Liver (tissue), 9 donors: ENCODE measurements around the gene EIF4E2. TPM values are rescaled to one million over a fixed set of nuclear protein-coding genes. Genes with fewer than 3 reads are reported as not detected.

Experiments used
- DNase-seq: peaks from one replicate; pipeline ENCODE4 v3.0.0-alpha.2; 2017; ENCODE audit warnings: low spot score
- H3K27ac ChIP-seq, 2 donors: one replicate each; pipeline ENCODE4 v1.7.0; 2013; ENCODE audit warnings: inconsistent platforms in 2 of 2, low read length in 2 of 2, control low read depth in 1 of 2, low read depth in 1 of 2, mild to moderate bottlenecking in 1 of 2
- H3K27me3 ChIP-seq, 4 donors: one replicate each; pipeline versions ENCODE4 v1.6.1 to v1.7.0; 2013; ENCODE audit warnings: low read length in 3 of 4, inconsistent platforms in 1 of 4, mild to moderate bottlenecking in 1 of 4, moderate library complexity in 1 of 4; ENCODE audit not compliant: control insufficient read depth in 4 of 4, insufficient read depth in 4 of 4
- H3K36me3 ChIP-seq, 4 donors: one replicate each; pipeline versions ENCODE4 v1.6.1 to v1.7.0; 2013; ENCODE audit warnings: low read length in 3 of 4, mild to moderate bottlenecking in 3 of 4, low read depth in 1 of 4, moderate library complexity in 1 of 4; ENCODE audit not compliant: control insufficient read depth in 4 of 4, insufficient read depth in 3 of 4
- H3K4me1 ChIP-seq, 4 donors: one replicate each; pipeline versions ENCODE4 v1.6.1 to v1.7.0; 2013; ENCODE audit warnings: low read length in 3 of 4, mild to moderate bottlenecking in 3 of 4, moderate library complexity in 1 of 4; ENCODE audit not compliant: control insufficient read depth in 4 of 4, insufficient read depth in 4 of 4
- H3K4me3 ChIP-seq, 3 donors: one replicate each; pipeline versions ENCODE4 v1.6.1 to v1.7.0; 2013; ENCODE audit warnings: low read length in 3 of 3, control low read depth in 1 of 3, low read depth in 1 of 3, mild to moderate bottlenecking in 1 of 3
- H3K9ac ChIP-seq, 2 donors: one replicate each; pipeline ENCODE4 v1.7.0; 2013; ENCODE audit warnings: low read length in 2 of 2, mild to moderate bottlenecking in 2 of 2, moderate library complexity in 2 of 2, control low read depth in 1 of 2, low read depth in 1 of 2
- H3K9me3 ChIP-seq, 4 donors: one replicate each; pipeline versions ENCODE4 v1.6.1 to v1.7.0; 2013; ENCODE audit warnings: low read length in 3 of 4; ENCODE audit not compliant: control insufficient read depth in 4 of 4
- ATF3 ChIP-seq: IDR thresholded peaks from 2 replicates; pipeline ENCODE4 v1.6.1; 2016; ENCODE audit warnings: antibody characterized with exemption
- GABPA ChIP-seq, 2 donors: IDR thresholded peaks in 1 of 2; conservative IDR thresholded peaks in 1 of 2; 2 replicates each; pipeline ENCODE4 v1.6.1; 2016; ENCODE audit warnings: antibody characterized with exemption in 2 of 2, mild to moderate bottlenecking in 1 of 2, moderate library complexity in 1 of 2
- HNF4A ChIP-seq, 2 donors: conservative IDR thresholded peaks; 2 replicates each; pipeline ENCODE4 v1.6.1; 2016; ENCODE audit warnings: antibody characterized with exemption in 2 of 2, mild to moderate bottlenecking in 2 of 2
- NR2F2 ChIP-seq: IDR thresholded peaks from 2 replicates; pipeline ENCODE4 v1.6.1; 2016; ENCODE audit warnings: antibody characterized with exemption
- RXRA ChIP-seq, 2 donors: IDR thresholded peaks; 2 replicates each; pipeline ENCODE4 v1.6.1; 2017 to 2018; ENCODE audit warnings: antibody characterized with exemption in 2 of 2, mild to moderate bottlenecking in 1 of 2
- SP1 ChIP-seq: IDR thresholded peaks from 2 replicates; pipeline ENCODE4 v1.6.1; 2018; ENCODE audit warnings: antibody characterized with exemption, mild to moderate bottlenecking
- ZBTB33 ChIP-seq: IDR thresholded peaks from 2 replicates; pipeline ENCODE4 v1.6.1; 2016; ENCODE audit warnings: antibody characterized with exemption
- WGBS: extraction: QIAGEN DNeasy Blood & Tissue Kit; methylation state at CpG from one replicate; pipeline ENCODE4 v1.1.7; 2013; 5-methylcytosine and 5-hydroxymethylcytosine counted together
- polyA plus RNA-seq, 2 donors: library from polyadenylated mRNA; stranded (reverse) in 1 of 2; unstranded in 1 of 2; fragments of 200-250 nt in 1 of 2; fragments of >200 nt in 1 of 2; fragmentation: Nextera tagmentation in 1 of 2; extraction: Ambion mirVana in 1 of 2; gene quantifications; one replicate each; pipeline versions ENCODE4 v1.2.1 to v1.2.3, GENCODE V29; 2013 to 2015
- total RNA-seq, 2 donors: library from RNA; depleted of rRNA; stranded (reverse); fragments of >200 nt; gene quantifications; one replicate each; pipeline ENCODE4 v1.2.3, GENCODE V29; 2014
- donor health status: healthy.
- donor health status: healthy.
- donor health status: healthy.
- donor health status: healthy.
- donor health status: healthy.

The EIF4E2 gene
- total and polyA plus RNA-seq, 4 donors = 30.0 to 46.9 (median 45.4) TPM

DNA sequence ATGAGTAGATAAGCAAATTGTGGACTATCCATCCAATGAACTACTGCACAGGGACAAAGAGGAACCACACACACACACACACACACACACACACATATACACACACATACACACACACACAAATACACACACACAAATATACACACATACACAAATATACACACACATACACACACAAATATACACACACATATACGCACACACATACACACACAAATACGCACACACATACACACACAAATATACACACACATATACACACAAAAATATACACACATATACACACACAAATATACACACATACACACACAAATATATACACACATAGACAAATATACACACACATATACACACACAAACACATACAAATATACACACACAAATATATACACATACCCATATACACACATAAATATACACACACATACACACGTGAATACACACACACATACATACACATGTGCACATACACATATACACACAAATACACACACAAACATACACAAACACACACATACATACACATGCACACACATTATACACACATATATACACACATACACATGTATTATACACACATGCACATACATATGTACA, 63.1 kb downstream of the EIF4E2 start:
- no peak overlapping the region for H3K4me3 ChIP-seq
- no peaks in the 10 kb centered on the region for H3K27me3 ChIP-seq
- no peak overlapping the region for H3K9ac ChIP-seq
- no peaks in the 10 kb centered on the region for H3K9me3 ChIP-seq
- H3K4me1 ChIP-seq = no peaks in the 10 kb centered on the region
- no peak for DNase-seq
- 74% methylated on average over 3 of the region's 3 CpGs for WGBS
- H3K36me3 ChIP-seq = no peaks in the 10 kb centered on the region
- no peak for TF ChIP-seq GABPA (IDR thresholded peaks at IDR 0.05 in 1 of 2, conservative IDR thresholded peaks at IDR 0.05 in 1 of 2)
- no peak for TF ChIP-seq ATF3
- no peak for TF ChIP-seq SP1
- no peak for TF ChIP-seq NR2F2
- no peak for TF ChIP-seq ZBTB33
- TF ChIP-seq RXRA (IDR thresholded peaks at IDR 0.05) = no peak
- no peak for TF ChIP-seq HNF4A (conservative IDR thresholded peaks at IDR 0.05)
- no peak overlapping the region for H3K27ac ChIP-seq

DNA sequence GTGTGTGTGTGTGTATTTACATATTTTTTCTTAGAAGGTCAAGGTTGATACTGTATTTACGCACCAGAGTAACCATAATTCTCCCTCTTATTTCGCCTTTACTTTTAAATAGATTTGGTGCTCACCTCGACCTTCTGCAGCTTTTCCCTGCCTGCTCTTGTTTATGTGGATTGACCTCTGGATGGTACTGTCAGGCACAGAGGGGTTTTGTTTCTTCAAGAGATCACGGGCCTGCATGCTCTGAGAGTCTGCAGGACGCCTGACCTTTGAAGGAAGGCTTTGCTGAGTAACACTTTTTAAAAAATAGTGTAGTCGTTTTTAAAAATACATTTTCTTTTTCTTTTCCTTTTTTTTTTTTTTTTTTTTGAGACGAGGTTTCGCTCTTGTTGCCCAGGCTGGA, 64.8 kb downstream of the EIF4E2 start:
- Histone ChIP-seq H3K27ac (no peak overlapping the region), H3K4me1 (no peaks in the 10 kb centered on the region), H3K27me3 (no peaks in the 10 kb centered on the region), H3K9me3 (no peaks in the 10 kb centered on the region), H3K4me3 (no peak overlapping the region), H3K9ac (no peak overlapping the region), H3K36me3 (no peaks in the 10 kb centered on the region)
- no peak for DNase-seq
- 83% methylated on average over 8 of the region's 8 CpGs for WGBS
- no peak for TF ChIP-seq GABPA (IDR thresholded peaks at IDR 0.05 in 1 of 2, conservative IDR thresholded peaks at IDR 0.05 in 1 of 2)
- TF ChIP-seq SP1 = no peak
- no peak for TF ChIP-seq ZBTB33

Other genes with a start within 250 kb of the EIF4E2 start
- gene ALPP, start 171.9 kb upstream of the EIF4E2 start, total RNA-seq = not detected
- gene ALPP, start 171.9 kb upstream of the EIF4E2 start, polyA plus RNA-seq = not detected
- gene ALPG, start 143.8 kb upstream of the EIF4E2 start, total RNA-seq = not detected
- gene ALPG, start 143.8 kb upstream of the EIF4E2 start, polyA plus RNA-seq = not detected
- gene ALPI, start 94.5 kb upstream of the EIF4E2 start, total RNA-seq = not detected
- gene ALPI, start 94.5 kb upstream of the EIF4E2 start, polyA plus RNA-seq = under 1 TPM in 1 of 2 donors, not detected in 1; 0.02 TPM
- 1 to 10 TPM in 1 of 2 donors, not detected in 1; 1.8 TPM for gene ECEL1, start 62.9 kb upstream of the EIF4E2 start, total RNA-seq
- under 1 TPM in 1 of 2 donors, not detected in 1; 0.67 TPM for gene ECEL1, start 62.9 kb upstream of the EIF4E2 start, polyA plus RNA-seq
- not detected for gene PRSS56, start 30.3 kb upstream of the EIF4E2 start, total RNA-seq
- gene PRSS56, start 30.3 kb upstream of the EIF4E2 start, polyA plus RNA-seq = under 1 TPM in 1 of 2 donors, not detected in 1; 0.02 TPM
- gene CHRND, start 24.5 kb upstream of the EIF4E2 start, total RNA-seq = not detected
- gene CHRND, start 24.5 kb upstream of the EIF4E2 start, polyA plus RNA-seq = not detected
- not detected for gene CHRNG, start 11.0 kb upstream of the EIF4E2 start, total RNA-seq
- gene CHRNG, start 11.0 kb upstream of the EIF4E2 start, polyA plus RNA-seq = not detected
- 1 to 10 TPM; 1.8 to 3.0 TPM for gene TIGD1, start 132 bp upstream of the EIF4E2 start, total RNA-seq
- gene TIGD1, start 132 bp upstream of the EIF4E2 start, polyA plus RNA-seq = 1 to 10 TPM in 1 of 2 donors, under 1 TPM in 1; 0.50 to 1.6 TPM
- gene EFHD1, start 82.9 kb downstream of the EIF4E2 start, total RNA-seq = 10 to 100 TPM in 1 of 2 donors, 1 to 10 TPM in 1; 3.3 to 13.9 TPM
- gene EFHD1, start 82.9 kb downstream of the EIF4E2 start, polyA plus RNA-seq = 10 to 100 TPM in 1 of 2 donors, 1 to 10 TPM in 1; 6.7 to 28.5 TPM
- 10 to 100 TPM; 35.3 to 50.5 TPM for gene GIGYF2, start 146.6 kb downstream of the EIF4E2 start, total RNA-seq
- 10 to 100 TPM; 10.6 to 18.2 TPM for gene GIGYF2, start 146.6 kb downstream of the EIF4E2 start, polyA plus RNA-seq
- under 1 TPM in 1 of 2 donors, not detected in 1; 0.08 TPM for gene KCNJ13, start 225.9 kb downstream of the EIF4E2 start, total RNA-seq
- gene KCNJ13, start 225.9 kb downstream of the EIF4E2 start, polyA plus RNA-seq = under 1 TPM in 1 of 2 donors, not detected in 1; 0.79 TPM